ENCODE measurements around the gene COX7A2L.

- TF ChIP-seq TEAD4 (IDR thresholded peaks at IDR 0.05; ENCODE audit: borderline replicate concordance, insufficient read depth) (no peak), YY1 (IDR thresholded peaks at IDR 0.05; ENCODE audit: low read depth) (no peak), JUND (IDR thresholded peaks at IDR 0.05) (no peak), POLR2AphosphoS5 (IDR thresholded peaks at IDR 0.05; ENCODE audit: low read depth, low read length) (no peak), CTCF (IDR thresholded peaks at IDR 0.05) (no peak), FOXJ3 (CRISPR knock-in tag; IDR thresholded peaks at IDR 0.05) (no peak), GATA2 (CRISPR knock-in tag; IDR thresholded peaks at IDR 0.05) (no peak), NFIC (IDR thresholded peaks at IDR 0.05; ENCODE audit: borderline replicate concordance) (no peak), EP300 (IDR thresholded peaks at IDR 0.05; ENCODE audit: borderline replicate concordance in 1 of 2, low read depth in 1 of 2, low read length in 1 of 2) (no peak), ZBTB33 (IDR thresholded peaks at IDR 0.05; ENCODE audit: borderline replicate concordance, low read depth) (no peak)
Measured at GRCh38 chr2:42315844-42316470, 45.1 kb downstream of the COX7A2L start.
